22Rv1 (cell line): Measurements from ENCODE around the gene AQP7.

Experiments
- H3K27ac ChIP-seq: fragments of 450-650 bp; 2 replicates; pipeline ENCODE4 v1.5.1; 2017
- ZFX ChIP-seq: fragments of 450-650 bp; IDR thresholded peaks from 2 replicates; pipeline ENCODE4 v1.6.1; 2017; ENCODE audit warnings: antibody characterized with exemption, borderline replicate concordance
- TF ChIP-seq, protein P1 (sequence below): fragments of 450-650 bp; IDR thresholded peaks from 2 replicates; pipeline ENCODE4 v1.5.1; 2017; ENCODE audit warnings: mild to moderate bottlenecking

The AQP7 gene

DNA sequence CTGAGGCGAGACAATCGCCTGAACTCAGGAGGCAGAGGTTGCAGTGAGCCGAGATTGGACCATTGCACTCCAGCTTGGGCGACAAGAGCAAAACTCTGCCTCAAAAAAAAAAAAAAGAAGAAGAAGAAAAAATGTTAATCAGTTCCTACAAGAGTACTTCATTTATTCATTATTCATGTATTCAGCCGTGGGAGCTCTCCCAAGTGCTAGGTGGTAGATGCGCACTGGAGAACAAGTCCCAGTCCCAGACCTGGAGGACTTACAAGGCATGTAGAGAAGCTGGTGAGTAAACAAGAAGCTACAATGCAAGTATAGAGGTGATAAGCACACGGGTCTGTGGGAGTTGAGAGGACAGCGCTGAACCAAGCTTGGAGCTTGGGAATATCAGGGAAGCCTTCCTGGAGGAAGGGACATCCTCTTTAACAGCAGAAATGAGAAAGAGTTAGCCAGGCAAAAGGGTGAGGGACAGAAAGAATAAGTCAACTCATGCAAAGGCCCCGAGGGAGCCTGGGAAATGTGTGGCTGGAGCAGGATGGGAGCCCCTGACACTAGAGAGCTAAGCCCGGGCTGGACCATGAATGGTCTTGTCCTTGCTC, 17.4 kb upstream of the AQP7 start:
- peak overlapping the region; percentile 27 for H3K27ac ChIP-seq
- TF ChIP-seq, protein P1, sequence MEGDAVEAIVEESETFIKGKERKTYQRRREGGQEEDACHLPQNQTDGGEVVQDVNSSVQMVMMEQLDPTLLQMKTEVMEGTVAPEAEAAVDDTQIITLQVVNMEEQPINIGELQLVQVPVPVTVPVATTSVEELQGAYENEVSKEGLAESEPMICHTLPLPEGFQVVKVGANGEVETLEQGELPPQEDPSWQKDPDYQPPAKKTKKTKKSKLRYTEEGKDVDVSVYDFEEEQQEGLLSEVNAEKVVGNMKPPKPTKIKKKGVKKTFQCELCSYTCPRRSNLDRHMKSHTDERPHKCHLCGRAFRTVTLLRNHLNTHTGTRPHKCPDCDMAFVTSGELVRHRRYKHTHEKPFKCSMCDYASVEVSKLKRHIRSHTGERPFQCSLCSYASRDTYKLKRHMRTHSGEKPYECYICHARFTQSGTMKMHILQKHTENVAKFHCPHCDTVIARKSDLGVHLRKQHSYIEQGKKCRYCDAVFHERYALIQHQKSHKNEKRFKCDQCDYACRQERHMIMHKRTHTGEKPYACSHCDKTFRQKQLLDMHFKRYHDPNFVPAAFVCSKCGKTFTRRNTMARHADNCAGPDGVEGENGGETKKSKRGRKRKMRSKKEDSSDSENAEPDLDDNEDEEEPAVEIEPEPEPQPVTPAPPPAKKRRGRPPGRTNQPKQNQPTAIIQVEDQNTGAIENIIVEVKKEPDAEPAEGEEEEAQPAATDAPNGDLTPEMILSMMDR: no peak
- TF ChIP-seq ZFX: no peak

DNA sequence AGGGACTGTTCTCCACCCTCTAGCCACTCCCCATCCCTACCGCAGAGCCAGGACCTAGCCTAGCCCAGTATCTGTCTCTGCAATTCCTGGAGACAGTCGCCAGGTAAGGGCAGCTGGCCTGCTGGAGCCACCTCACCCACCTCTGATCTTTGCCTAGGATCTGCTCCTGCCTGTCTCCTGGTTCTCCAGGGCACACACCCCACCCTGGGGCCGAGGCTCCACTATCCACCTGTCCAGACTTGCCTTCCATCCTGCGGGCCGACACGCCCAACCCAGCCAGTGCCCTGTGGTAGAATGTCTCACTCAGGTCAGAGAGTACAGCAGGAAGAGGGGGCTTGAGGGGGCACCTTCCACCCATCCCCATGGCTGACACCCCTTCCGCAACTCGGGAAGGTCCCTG, 15.7 kb upstream of the AQP7 start:
- no peak for TF ChIP-seq ZFX
- TF ChIP-seq, protein P1: no peak
- H3K27ac ChIP-seq: peak overlapping the region; percentile 76

DNA sequence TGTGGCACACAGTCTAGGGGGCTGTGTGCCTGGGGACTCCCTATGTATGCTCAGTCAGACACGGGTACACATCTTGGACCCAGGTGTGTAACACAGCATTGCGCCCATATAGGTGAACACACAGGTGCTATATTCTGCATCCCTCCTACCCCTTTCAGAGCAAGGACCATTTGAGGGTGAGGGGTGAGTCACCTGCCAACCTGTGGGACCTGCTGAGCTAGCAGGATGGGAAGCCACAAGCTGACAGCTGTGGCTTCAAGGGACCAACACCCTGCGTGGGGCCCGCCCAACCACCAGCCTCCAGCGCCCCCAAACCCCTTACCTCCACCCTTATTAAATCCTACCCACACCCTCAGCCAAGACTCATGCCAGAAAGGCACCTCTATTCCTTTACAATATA, 14.6 kb upstream of the AQP7 start:
- TF ChIP-seq ZFX: no peak
- TF ChIP-seq, protein P1: no peak
- peak overlapping the region; percentile 76 for H3K27ac ChIP-seq

DNA sequence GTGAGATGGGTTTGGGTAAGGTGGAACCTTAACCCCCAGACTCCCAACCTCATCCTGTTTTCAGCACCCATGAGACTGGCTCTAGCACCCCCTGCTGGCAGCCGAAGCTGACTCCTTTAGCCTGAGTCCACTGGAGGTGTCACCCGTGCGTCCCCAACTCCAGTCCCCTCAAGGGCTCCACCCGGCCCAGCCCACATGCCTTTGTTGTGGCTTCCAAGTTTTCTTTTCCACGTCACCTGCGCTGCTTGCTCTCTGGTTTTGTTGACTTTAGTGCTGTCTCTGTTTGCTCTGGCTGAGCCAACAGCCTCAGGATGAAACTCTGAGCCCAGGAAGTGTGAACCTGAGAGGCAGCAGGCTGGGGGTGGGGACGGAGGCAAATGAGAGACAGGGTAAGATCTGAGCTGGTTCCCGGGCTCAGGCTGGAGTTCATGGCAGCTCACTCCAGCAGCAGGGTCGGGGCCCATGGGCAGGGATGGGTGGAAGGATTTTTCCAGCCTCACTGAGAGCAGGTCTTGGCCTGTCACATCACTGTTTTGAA, 13.2 kb upstream of the AQP7 start:
- H3K27ac ChIP-seq: peak overlapping the region; percentile 76
- TF ChIP-seq ZFX: no peak
- TF ChIP-seq, protein P1: peak; percentile 91

DNA sequence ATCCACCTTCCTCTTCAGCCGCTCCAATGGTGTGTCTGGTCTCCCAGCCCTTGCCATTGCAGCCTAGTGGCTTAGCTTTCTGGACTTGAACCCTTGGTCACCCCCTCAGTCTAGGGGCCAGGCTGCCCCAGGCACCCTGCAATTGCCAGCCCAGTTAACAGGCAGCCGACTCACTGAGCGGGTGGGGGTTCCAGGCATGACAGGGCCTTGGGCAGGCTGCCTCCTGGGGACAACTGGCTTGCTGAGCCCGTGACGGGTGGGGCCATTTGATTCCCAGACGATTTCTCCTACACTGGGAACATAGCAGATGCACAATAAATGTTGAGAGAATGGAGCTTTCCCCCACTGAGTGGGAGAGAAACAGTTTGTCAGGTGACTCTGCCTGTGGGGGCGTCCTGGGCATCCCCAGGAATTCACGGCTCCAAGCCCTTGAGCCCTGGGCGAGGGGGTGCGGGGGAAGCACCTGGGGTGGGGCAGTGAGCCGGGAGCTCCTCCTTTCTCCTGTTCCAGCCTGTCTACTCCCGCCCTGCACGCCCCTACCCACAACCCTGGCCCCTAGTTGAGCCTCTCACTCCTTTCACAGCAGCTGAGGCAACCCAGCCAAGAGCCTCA, 12.6 kb upstream of the AQP7 start:
- no peak for TF ChIP-seq ZFX
- TF ChIP-seq, protein P1: no peak
- H3K27ac ChIP-seq: peak overlapping the region; percentile 76

DNA sequence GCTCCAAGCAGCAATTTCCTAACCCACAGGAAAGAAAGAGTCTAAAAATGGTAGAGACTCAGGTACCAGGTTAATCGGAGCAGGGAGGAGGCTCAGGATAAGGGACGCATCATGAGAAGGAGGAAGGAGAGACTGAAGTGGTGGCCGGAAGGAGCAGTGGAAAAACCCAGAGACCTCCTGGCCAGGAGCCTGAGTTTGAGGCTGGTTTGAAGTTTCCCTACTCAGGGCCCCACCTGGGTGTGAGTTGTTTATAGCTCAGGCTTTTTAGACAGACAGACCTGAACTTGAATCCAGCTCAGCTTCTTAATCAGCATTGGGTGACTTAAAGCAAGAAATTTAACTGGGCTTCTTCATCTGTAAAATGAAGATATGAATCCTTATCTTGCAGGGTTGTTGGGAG, 11.9 kb upstream of the AQP7 start:
- TF ChIP-seq, protein P1: no peak
- TF ChIP-seq ZFX: no peak
- peak overlapping the region; percentile 76 for H3K27ac ChIP-seq

DNA sequence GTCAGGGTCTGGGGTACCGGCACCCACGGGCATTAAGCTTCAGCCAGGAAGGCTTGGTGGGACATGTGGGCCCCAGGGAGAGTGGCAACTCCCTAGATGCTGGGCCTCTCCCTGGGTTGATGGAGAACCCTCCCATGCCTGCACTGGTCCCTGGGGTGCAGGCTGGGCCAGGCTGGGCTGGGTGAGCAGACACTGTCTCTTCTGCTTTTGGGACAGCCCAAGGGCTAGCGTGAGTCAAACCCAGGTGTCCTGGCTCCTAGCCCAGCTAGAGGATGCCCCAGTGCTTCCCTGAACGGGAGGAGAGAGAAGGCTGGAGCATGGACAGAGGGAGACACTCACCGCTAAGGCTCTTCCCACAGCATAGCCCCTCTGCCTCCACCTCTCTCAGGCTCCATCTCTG, 5.7 kb upstream of the AQP7 start:
- TF ChIP-seq, protein P1: no peak
- no peak for TF ChIP-seq ZFX
- H3K27ac ChIP-seq: no peak overlapping the region
